NCI-H1092 (cell line): ENCODE data around the gene ADGRL3.
"Not testable (repeated sequence)": the region's sequence is repeated elsewhere in the genome, so short reads cannot be mapped to it uniquely, and the experiment has no call there.

ENCODE experiments used
- DNase-seq: peaks from one replicate; lab custom pipeline; 2025; lab: John Stamatoyannopoulos, UW

Gene ADGRL3

DNA sequence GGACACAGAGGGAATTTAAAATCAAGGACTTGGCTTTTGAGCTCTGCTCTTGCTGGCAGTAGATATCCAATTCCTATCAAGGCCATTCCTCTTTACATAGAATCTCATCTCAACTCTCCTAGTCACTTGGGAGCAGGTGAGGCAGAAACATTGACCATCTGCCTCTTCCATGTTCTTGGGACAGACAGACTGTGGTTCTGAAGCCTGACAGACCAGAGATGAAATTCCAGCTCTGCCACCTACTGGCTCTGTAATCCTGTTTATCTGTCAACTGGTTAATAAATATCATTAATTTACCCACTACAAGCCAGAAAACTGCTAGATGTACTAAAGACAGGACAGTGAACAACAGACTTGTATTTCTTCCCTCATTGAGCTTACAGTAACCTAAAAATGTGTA, 300.8 kb downstream of the ADGRL3 start:
- no peak for DNase-seq

DNA sequence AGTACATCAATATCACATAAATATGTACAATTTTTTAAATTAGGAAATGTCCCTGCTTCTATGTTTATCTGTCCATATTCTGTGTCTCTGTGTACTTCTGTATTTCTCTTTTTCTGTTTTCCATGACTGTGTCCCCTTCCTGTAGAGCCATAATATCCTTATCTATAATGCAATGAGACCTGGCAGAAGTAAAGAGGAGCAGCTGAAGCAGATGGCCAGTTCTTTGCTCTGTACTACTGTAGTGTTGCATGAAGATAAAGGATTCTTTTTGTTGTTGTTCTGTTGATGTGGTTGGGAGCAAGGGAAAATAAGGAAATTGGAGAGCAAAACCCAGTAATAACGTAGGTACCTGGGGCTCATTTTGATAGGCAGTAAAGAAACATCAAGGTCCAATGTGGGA, 301.7 kb downstream of the ADGRL3 start:
- no peak for DNase-seq

DNA sequence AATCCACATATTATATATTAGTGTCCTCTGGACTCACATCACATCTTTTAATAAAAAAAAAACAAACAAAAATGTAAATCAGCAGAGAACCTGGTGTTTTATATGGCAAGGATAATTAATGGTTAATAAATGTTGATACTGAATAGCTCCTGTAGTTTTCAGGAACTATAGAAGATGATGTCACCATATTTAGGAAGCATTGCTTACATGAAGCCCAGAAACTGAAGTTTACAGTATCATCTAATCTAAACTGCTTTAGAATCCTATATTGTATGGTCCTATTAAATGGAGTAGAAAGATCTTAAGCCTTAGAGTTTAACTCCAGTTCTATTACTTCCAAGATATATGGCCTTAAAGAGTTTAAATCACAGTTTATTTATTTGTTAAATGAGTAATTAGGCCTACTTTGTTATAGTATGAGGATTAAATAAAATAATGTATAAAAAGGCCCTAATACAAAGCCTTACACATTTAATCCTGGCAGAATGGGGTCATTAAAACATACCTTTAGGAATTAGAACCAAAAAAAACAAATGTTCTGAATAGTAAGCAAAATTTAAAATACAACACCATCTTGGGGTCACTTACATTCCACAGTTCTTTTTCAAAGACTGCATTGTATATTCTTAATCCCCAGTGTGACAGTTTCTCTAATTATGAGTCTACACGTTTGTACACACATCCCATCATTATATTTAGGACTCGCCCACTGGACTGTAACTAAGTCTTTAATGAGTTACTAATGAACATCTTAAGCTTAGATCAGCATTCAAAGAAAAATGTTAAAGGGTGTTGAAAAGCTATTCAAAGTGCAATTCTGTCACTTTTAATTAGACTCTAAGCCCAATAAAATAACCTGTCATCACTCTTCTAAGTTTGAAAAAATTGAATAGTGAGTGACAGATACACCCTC, 305.9 kb downstream of the ADGRL3 start:
- no peak for DNase-seq

DNA sequence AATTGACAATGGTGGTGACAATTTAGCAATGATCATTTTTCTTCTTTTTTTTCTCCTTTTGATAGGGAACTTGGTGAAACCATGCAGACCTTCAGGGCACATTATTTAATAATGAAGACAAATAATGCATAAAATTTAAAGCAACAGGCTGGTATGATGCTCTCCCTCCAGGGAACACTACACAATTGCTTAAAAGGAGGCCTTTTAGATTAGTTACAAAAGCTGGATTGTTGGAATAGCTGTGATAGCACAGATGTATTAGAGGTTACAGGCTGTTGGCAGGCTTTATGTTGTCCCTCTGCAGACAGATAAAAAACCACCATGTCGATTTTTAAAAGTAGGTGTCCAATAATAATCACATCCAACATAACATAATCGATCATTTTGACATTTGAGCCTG, 307.0 kb downstream of the ADGRL3 start:
- no peak for DNase-seq

DNA sequence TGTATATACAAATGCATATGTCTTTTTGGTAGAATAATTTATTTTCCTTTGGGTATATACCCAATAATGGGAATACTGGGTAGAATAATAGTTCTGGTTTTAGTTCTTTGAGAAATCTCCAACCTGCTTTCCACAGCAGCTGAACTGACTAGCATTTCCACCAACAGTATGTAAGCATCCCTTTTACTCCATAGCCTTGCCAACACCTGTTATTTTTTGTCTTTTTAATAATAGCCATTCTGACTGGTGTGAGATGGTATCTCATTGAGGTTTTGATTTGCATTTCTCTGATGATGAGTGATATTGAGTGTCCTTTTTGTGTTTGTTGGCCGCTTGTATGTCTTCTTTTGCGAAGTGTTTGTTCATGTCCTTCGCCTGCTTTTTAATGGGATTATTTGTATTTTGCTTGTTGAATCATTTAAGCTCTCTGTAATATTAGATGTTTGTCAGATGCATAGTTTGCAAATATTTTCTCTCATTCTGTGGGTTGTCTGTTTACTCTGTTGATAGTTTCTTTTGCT, 309.7 kb downstream of the ADGRL3 start:
- not testable (repeated sequence) for DNase-seq

DNA sequence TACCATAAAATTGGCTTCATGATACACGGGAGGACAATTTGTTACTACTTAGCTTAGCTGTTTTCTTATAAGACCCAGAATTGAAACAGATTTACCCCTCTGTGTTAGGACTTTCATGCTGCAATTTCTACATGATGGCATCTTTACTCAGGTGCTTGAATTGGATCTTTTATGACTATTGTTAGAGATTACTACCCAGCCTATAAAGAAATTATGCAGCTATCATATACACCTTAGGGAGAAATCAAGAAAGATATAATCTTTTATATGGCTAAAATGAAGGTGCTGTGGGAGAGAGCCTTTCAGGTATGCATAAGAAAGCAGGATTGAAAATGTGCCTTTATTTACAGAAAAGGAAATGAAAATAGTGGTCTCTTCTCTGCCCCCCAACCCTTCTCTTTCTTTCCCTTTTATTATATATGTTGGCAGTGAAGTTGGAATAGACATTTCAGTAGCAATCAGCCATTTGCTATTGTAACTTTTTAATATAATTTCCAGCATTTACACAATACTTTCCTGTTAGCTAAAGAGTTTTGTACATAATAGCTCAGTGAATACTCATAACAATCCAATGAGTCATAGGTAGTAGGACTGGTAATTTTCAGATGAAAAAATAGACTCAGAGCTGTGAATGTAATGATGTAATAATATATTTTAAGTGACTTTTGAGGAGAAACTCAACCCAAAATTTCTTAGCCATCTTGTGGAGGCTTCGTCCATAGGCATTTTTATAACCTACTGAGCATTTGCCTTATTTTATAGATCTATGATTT, 311.8 kb downstream of the ADGRL3 start:
- no peak for DNase-seq

DNA sequence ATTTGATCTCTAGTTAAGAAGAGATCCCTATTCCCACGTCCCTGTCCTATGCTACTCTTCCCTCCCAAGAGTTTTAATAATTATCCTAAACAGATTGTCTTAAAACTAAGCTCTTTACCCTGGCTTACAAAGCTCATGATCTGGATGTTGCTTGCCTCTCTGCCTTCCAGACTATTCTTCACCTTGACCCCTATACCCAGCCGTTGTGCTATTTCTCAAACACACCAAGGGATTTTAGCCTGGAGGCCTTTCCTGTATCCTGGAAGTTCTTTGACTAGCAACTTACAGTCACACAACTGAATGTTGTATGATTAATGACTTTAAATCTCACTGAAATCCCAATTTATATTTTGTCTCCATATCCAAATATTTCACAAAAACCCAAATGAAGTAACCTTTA, 314.9 kb downstream of the ADGRL3 start:
- no peak for DNase-seq

DNA sequence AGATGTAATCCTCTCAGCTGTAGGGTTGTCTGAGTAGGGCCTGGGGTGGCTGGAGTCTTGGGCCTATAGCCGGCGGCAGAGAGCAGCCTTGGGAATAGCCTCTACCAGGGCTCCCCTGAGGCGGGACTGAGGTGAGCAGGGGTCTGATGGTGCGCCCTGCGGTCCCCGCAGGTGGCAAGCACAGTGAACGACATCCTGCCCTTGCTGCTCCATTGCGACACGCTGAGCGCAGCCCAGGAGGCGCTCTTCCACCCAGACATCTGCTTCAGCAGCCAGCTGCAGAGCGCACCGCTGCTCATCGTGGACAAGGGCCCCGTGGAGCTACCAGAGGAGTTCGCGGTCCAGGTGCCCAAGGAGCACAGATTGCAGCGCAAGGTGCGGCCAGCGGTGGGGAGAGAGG, 317.0 kb downstream of the ADGRL3 start:
- DNase-seq = no peak

DNA sequence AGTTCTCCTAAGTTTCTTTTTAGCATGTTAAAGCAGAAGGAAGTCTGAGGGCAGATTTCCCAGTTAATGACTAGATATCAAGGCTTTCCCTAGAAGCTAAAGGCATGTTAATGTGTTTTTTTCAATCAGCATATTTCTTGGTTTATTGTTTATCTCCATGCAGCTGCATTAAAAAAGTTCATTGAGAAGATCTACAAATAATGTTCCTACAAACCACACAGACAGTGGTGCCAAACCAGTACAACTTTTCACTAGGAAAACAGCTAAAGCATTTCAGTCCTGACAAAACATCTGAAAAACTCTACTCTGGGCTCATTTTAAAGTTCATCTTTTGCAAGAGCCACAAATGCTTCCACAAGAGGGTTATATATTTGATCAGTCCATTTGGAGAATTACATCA, 320.0 kb downstream of the ADGRL3 start:
- DNase-seq = no peak

DNA sequence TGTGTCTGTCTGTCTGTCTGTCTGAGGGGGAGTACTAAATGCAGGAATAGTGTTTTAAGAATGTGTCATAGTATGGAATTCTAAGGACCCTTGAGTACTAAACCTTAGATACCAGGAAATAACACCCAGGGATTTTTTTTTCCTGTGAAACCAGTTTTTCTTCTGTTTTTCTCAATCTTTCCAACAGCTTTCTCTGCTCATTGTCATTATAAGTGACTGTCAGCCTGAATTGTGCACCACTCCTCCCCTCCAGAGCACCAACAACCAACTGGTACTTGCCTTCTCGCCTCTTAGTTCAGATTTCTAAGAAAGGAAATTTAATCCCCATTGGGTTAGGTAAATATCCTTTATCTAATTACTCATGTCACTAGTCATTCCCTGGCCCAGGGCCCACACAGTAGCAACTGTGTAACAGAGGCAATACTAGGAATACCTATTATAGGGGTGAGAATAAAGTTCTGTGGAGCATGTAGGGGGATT, 320.6 kb downstream of the ADGRL3 start:
- DNase-seq = no peak

DNA sequence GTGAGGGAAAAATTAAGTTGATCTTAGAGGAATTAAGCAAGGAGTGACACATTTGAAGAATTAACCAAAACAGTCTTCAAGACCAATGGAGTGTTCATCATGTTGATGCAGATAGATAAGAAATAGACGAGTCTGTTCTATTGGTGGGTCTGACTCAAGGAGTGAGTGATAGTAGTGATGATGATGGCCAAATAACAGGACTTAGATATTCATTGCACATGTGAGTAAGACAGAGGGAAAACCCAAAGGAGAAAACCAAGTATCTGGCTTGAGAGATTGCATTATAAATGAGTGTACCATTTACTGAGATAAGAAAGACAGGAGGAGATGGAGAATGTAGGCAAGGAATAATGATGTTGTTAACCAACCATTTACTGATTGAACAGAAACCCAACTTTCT, 321.3 kb downstream of the ADGRL3 start:
- DNase-seq = no peak

DNA sequence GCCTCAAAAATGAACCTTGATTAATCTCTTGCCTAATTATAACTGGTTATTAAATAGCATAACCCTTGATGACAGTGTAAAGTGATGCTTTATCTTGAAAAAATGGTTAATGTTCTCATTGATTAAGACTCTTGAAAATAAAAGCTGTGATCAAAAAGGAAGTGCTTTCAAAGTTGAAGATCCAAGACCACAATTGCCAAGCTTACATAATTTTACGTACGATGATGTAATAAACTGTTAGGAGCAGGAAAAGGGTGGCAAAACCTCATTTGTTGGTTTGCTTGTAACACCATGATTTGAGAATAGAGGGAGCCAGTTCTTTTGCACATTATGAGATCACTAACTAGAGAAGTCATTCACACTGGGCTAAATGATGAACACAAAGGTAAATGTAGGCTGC, 322.2 kb downstream of the ADGRL3 start:
- DNase-seq = no peak

DNA sequence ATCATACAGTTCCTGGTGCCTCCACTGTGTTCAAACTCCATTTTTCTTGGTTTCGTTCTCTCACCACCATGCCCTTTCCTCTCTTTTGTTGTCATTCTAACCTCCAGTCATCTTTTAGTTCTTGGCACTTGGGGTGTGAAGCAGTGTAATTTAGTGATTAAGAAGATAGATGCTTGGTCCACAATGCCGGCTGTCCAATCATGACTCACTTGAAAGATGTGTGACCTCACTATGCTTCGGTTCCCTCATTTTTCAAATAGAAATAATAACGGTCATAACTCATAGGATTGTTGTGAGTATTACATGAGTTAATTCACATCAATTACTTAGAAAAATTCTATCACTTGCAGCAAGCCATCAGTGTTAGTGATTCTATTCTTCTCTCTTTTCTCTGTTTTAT, 327.8 kb downstream of the ADGRL3 start:
- no peak for DNase-seq

DNA sequence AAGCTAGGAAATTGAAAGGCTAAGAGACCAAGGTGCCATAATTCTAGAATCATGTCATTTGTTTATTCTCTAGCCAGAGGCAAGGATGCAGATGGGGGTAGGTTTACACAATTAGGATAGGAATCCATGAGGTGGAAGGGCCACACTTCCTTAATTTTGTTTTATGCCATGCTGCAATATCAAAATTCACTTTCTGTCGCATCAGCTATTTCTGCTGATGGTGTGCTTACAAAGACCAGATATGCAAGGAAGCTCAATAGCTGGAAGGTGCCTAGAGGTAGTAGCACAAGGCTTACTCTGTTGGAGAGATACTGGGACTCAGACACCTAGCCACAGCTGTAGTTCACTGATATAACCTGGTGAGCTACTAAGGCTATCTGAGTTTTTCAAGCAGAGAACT, 328.5 kb downstream of the ADGRL3 start:
- DNase-seq = no peak

DNA sequence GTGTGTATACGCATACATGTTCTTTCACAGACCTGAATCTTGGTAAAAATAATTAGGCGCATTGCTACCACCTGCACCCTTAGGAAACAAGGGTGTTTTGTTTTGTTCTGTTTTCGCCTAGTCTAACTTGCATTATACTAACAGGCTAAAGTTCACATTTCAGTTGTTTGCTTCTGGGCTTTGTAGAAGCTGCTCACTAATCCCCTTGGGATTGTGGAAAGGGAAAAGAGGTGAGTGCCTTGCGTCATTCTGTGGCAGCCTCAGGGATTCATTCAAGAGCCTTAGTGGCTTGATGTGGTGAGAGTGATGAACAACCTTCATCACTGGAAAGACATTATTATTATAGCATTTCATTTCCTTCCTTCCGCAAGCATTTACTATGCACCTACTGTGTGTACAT, 331.1 kb downstream of the ADGRL3 start:
- no peak for DNase-seq

DNA sequence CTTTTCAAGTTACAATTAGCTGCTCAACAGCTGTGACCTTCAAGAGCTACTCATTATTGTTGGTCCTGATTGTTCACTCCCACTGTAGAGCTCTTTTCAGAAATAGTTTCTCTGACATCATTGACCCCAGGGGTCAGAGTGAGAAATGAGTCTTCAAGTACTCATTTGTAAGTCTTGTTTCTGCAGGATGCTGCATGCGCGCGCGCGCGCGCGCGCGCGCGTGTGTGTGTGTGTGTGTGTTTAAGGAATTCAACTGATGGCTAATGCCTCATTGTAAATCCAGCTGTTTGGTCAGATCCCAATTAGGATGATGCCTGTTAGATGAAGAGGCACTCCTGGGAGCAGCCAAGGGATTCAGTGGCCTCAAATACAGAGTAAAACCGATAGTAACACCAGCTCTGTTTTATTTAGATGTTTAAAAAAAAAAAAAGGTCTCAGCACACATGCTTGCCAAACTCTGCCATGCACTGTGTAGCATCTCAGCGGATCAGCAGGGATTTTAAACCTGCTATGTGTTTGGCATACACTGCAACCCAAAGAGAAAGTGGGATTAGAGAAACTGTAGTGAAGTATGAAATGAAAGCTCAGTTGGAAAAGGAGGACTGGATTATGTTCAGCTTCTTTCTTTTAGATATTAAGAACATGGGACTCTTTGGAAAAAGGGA, 332.3 kb downstream of the ADGRL3 start:
- no peak for DNase-seq

DNA sequence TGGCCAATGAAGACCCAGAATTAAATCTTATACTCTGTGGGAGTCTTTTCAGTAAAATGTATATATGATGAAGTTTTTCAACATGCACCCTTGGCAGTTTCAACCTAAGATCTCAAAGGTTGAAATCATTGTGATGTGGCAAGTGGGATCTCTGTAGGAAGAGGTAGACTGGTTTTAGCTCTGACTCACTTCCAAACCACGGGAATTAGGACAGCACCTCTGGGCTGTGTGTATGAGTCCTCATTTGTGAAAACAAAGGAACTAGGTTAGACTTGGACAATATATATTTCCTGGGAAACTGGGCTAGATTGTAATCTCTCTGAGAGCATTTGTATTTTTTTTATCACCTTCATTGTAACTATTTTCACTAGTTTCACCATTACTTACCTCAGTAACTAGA, 333.0 kb downstream of the ADGRL3 start:
- no peak for DNase-seq

DNA sequence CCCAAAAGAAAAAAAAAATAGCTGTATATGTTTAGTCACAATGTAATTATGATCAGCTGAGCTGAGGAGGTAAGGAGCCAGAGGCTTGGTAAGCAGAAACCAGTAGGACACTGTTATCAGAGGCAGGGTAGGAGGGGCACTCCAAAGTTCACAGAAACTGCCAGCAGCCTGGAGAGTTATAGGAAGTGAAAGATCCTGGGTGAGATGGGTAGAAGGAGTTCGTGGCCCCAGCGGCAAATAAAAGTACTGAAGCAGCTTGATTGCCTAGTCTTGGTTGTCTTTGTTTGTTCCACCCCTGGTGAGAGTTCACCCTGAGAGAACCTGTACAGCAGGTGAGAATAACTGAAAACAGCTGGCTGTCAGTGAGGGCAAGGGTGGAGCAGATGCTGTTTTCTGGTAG, 340.8 kb downstream of the ADGRL3 start:
- no peak for DNase-seq

DNA sequence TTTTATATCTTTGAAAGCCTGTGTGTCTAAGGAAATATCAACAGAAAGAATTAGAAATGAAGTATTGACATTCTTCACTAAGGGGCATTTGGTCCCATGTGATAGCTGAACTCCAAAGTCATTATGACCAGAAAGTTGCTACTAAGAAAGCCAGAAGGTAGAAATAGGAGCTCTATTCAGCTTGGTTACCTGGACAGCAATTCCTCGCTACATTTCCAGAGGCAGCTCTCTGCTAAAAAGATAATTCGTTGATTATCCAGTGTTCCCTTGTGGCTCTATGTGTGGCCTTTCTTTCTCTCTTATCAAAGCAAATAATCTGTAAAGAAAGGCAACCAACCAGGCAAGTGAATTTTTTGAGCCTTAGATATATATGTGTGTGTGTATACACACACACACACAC, 341.3 kb downstream of the ADGRL3 start:
- no peak for DNase-seq

DNA sequence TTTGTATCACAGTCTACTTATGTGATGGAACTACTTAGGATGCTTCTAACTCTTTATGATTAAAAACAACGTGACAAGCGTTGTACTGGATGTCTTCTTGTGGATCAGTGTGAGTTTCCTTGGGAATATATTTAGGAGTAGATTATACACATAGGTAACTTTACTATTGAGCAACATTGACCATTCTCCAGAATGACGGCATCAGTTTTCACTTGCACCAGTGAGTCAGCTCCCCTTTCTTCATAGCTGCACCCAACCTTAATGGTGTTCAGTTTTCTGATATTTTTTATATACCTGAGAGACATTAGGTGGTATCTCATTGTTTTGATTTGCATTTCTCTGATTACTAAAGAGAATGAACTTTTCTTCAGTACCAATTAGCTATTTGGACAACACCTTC, 343.9 kb downstream of the ADGRL3 start:
- no peak for DNase-seq

DNA sequence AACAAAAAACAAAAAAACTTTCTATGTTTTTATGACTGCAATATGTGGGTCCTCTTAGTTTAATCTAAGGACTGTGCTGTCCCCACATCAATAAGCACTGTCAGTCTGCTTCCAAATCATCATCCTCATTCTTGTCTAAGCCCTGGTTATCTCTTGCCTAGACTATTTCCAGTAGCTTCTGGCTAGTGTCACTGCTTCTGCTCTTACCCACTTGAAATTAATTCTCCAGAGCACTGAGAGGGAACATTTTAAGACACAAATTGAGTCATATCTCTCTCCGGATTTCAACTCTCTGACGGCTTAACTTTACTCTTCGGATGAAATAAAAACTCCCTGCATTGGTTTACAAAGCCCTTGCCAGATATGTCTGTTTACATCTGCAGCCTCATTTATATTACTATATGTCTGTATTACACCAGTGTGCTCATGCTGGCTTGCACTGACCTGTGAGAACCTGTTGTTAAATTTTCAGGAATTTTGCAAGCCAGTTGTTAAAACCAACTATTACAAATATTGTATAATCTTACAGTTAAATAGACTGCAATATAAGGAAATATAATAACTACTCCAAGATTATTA, 345.9 kb downstream of the ADGRL3 start:
- no peak for DNase-seq

DNA sequence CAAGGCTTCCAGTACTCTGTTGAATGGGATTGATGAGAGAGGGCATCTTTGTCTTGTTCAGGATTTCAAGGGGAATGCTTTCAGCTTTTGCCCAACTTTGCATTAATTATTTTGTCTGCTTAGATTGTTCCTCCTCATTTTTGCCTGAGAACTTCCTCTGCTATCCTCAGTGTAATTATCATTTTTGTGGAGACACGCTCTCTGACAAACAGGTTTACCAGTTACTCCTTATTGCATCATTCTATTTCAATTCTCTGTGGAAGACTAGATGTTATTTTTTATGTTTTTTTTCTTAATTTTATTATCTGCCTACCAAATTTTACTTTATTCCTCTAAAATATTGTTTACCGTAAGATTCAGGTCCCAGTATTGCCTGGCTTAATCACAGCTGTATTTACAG, 349.2 kb downstream of the ADGRL3 start:
- DNase-seq = no peak
